Brain microvascular endothelial cell (primary cell): ENCODE data around the gene EBLN1.
A peak's percentile ranks its signal among the peaks of the same experiment; 100 is the strongest.

Source experiments
- DNase-seq: peaks from one replicate; pipeline ENCODE4 v3.0.0-alpha.2; 2020
- H3K27ac ChIP-seq: fragments of 250-450 bp; sonication (Bioruptor Pico); 2 replicates; pipeline ENCODE4 v1.5.1; 2020; ENCODE audit warnings: mild to moderate bottlenecking, moderate library complexity
- H3K27me3 ChIP-seq: fragments of 250-450 bp; sonication (Bioruptor Pico); replicated peaks from 2 replicates; pipeline ENCODE4 v1.5.1; 2020; ENCODE audit warnings: mild to moderate bottlenecking
- H3K36me3 ChIP-seq: fragments of 250-450 bp; sonication (Bioruptor Pico); replicated peaks from 2 replicates; pipeline ENCODE4 v1.5.1; 2020; ENCODE audit warnings: mild to moderate bottlenecking
- H3K4me3 ChIP-seq: 2 replicates; pipeline ENCODE4 v1.5.1; 2011; ENCODE audit warnings: low read depth, mild to moderate bottlenecking, control low read depth, low read length, moderate library complexity
- CTCF ChIP-seq: IDR thresholded peaks from 2 replicates; pipeline ENCODE4 v1.5.1; 2011; ENCODE audit warnings: low read depth, mild to moderate bottlenecking, moderate library complexity, low read length, control low read depth, inconsistent platforms; ENCODE audit errors: missing control alignments
- in situ Hi-C: cut with HindIII; loops from 2 replicates; pipeline ENCODE4 v1.10.0; 2017; ENCODE audit warnings: low sequenced_read_pairs, low pct_ligation_motif_present

The EBLN1 gene

GRCh38 chr10:22193945-22194344 is 23.9 kb downstream of the EBLN1 start:
- no peak overlapping the region for H3K4me3 ChIP-seq
- H3K36me3 ChIP-seq: no peaks in the 10 kb centered on the region
- no peaks in the 10 kb centered on the region for H3K27me3 ChIP-seq
- H3K27ac ChIP-seq: no peak overlapping the region
- no peak for TF ChIP-seq CTCF
- DNase-seq: no peak
- in situ Hi-C loops: no loop called here

- no peak overlapping the region for H3K4me3 ChIP-seq
- in situ Hi-C loops: no loop called here
- no peak overlapping the region for H3K27ac ChIP-seq
- no peak for DNase-seq
- H3K36me3 ChIP-seq: no peaks in the 10 kb centered on the region
- H3K27me3 ChIP-seq: no peaks in the 10 kb centered on the region
- TF ChIP-seq CTCF: no peak
Observed at GRCh38 chr10:22185586-22185985, 32.2 kb downstream of the EBLN1 start.

- Histone ChIP-seq H3K36me3 (no peaks in the 10 kb centered on the region), H3K27ac (no peak overlapping the region), H3K27me3 (no peaks in the 10 kb centered on the region), H3K4me3 (no peak overlapping the region)
- no peak for TF ChIP-seq CTCF
- in situ Hi-C loops: no loop called here
- DNase-seq: peak; percentile 12
Observed at GRCh38 chr10:22183771-22184461, 33.9 kb downstream of the EBLN1 start.

GRCh38 chr10:22180724-22181123 is 37.1 kb downstream of the EBLN1 start:
- Histone ChIP-seq H3K27ac (no peak overlapping the region), H3K27me3 (no peaks in the 10 kb centered on the region), H3K4me3 (no peak overlapping the region), H3K36me3 (no peaks in the 10 kb centered on the region)
- no peak for DNase-seq
- TF ChIP-seq CTCF: no peak
- in situ Hi-C loops: no loop called here

GRCh38 chr10:22174442-22174841 is 43.4 kb downstream of the EBLN1 start:
- no peaks in the 10 kb centered on the region for H3K27me3 ChIP-seq
- no peak overlapping the region for H3K27ac ChIP-seq
- no peak overlapping the region for H3K4me3 ChIP-seq
- DNase-seq: no peak
- H3K36me3 ChIP-seq: no peaks in the 10 kb centered on the region
- no peak for TF ChIP-seq CTCF
- in situ Hi-C loops: no loop called here

GRCh38 chr10:22171131-22171530 is 46.7 kb downstream of the EBLN1 start:
- Histone ChIP-seq H3K36me3 (no peaks in the 10 kb centered on the region), H3K27ac (no peak overlapping the region), H3K4me3 (no peak overlapping the region), H3K27me3 (no peaks in the 10 kb centered on the region)
- no peak for DNase-seq
- in situ Hi-C loops: no loop called here
- TF ChIP-seq CTCF: no peak
